Nasal cavity respiratory epithelium epithelial cell of viscerocranial mucosa (primary cell): ENCODE results near the gene SCLT1. TPM values are rescaled to one million over a fixed set of nuclear protein-coding genes. Genes with fewer than 3 reads are reported as not detected.

Experiments used
- total RNA-seq: library from RNA; depleted of rRNA; stranded (reverse); fragments of >200 nt; gene quantifications from 2 replicates; pipeline ENCODE4 v1.2.3, GENCODE V29; 2014

Gene SCLT1
- 8.5 and 8.9 TPM in 2 replicates for total RNA-seq

DNA sequence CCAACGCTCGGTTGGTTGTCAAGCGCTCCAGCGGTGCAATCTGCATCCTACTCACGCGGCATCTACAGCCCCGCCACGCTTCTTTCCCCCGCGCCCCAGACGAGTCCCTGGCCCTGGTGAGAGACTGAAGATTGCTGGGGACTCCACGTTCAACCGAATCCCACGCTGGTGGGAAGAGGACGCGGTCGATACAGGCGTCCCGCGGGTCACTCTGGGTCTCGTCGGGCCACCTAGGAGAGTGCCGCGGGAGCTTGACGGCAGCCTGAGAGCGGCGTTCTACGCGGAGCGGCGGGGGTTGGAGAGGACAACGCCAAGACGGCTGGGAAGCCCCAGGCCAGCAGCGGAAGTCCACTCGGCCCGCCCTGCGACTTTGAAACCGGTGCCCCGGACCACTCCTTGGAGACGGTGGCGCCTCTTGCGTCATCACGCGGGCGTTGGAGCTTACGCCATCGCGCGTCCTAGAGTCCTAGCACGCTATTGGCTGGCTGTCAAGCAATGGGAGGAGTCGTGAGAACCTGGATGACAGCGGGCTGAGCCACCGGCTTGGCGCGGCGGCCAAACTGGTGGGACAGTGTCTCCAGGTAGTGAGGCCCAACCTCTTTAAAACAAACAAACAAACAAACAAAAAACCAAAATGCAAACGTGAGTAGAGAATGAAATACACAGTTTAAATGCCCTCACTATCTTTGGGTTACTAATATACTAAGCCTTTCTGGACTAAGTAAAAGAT is at the start of gene SCLT1:
Gene SCLT1, minus strand, starts transcription at position 349 of the 730 bp plus-strand sequence. CDS start 436 bp downstream, outside the sequence.

DNA sequence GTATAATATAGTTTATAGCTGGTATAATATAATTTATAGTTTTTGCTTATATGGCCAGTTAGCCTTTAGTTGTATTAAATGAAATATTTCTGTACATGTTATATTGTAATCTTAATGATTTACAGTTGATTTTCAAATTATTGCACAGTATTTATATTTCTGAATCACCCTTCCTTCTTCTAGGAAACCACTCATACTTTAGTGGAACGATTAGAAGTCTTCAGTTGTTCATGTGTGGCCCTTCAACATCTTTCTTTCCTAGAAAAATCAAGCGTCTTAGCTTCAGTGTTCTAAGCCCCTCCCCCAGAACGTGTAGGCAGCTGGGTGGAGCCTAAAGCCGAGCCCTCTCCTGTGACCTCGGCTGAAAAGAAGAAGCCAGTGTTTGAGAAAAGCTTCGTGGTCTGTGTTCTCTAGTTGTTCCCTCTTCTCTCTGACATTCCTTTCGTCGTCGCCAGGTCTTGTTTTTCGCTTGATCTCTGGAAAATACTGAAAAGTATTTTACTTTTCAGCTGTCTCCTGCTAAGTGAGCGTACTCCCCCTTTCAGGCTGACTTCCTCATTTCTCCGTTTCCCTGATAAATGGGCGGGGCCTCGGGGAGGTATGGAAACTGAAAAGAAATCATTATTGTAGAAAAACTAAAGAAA is 2.6 kb upstream of the SCLT1 start, which contains the start of gene C4orf33:
Gene C4orf33, plus strand, starts transcription at position 342 of the 644 bp plus-strand sequence. CDS start 6,459 bp downstream, outside the sequence.

Other genes with a start within 250 kb of the SCLT1 start
- 4.1 and 6.5 TPM in 2 replicates for gene C4orf33, start 2.6 kb upstream of the SCLT1 start, total RNA-seq